ENCODE measurements around the gene ZC3H12D.

ZC3H12D gene

GRCh38 chr6:149403534-149403933 lies 81.3 kb downstream of the ZC3H12D start:
- no peaks in the 10 kb centered on the region for H3K9me2 ChIP-seq (replicated peaks; ENCODE audit: low read depth, low read length)
- H2AFZ ChIP-seq (ENCODE audit: low read length): no peak overlapping the region
- TF ChIP-seq CTCF (conservative IDR thresholded peaks at IDR 0.05; ENCODE audit: low read length): no peak
- H3F3A ChIP-seq (ENCODE audit: low read depth): no peaks in the 10 kb centered on the region
- no peak overlapping the region for H3K9ac ChIP-seq (ENCODE audit: low read depth, low read length, poor library complexity, severe bottlenecking)
- H3K79me2 ChIP-seq (ENCODE audit: insufficient read depth, low read length): no peaks in the 10 kb centered on the region
- H3K4me1 ChIP-seq (ENCODE audit: insufficient read depth, low read length, poor library complexity, severe bottlenecking): no peaks in the 10 kb centered on the region
- H3K27me3 ChIP-seq (ENCODE audit: insufficient read depth, low read length, poor library complexity, severe bottlenecking): no peaks in the 10 kb centered on the region
- no peak overlapping the region for H3K4me3 ChIP-seq (ENCODE audit: low read length, poor library complexity, severe bottlenecking)
- peaks cover 63% of the 10 kb centered on the region for H3K36me3 ChIP-seq (ENCODE audit: insufficient read depth, low read length)
- H3K9me3 ChIP-seq (ENCODE audit: insufficient read depth, low read depth, low read length): no peaks in the 10 kb centered on the region
- H4K20me1 ChIP-seq (ENCODE audit: insufficient read depth, low read length, poor library complexity, severe bottlenecking): no peaks in the 10 kb centered on the region
- no peak overlapping the region for H3K4me2 ChIP-seq (ENCODE audit: low read depth, low read length, poor library complexity, severe bottlenecking)

GRCh38 chr6:149400050-149400449 lies 84.8 kb downstream of the ZC3H12D start, which contains the start of gene SUMO4:
TSS of gene SUMO4 (plus strand) at chr6:149400262. CDS start at chr6:149400392, 130 bp downstream.
- H3K79me2 ChIP-seq (ENCODE audit: insufficient read depth, low read length): peaks cover 8% of the 10 kb centered on the region; the same call in 1 of the 2 replicates
- H3K4me1 ChIP-seq (ENCODE audit: insufficient read depth, low read length, poor library complexity, severe bottlenecking): no peaks in the 10 kb centered on the region
- no peak for TF ChIP-seq CTCF (conservative IDR thresholded peaks at IDR 0.05; ENCODE audit: low read length)
- no peaks in the 10 kb centered on the region for H3F3A ChIP-seq (ENCODE audit: low read depth)
- no peak within 1 kb of the TSS for H3K9ac ChIP-seq (ENCODE audit: low read depth, low read length, poor library complexity, severe bottlenecking)
- H3K4me2 ChIP-seq (ENCODE audit: low read depth, low read length, poor library complexity, severe bottlenecking): no peak within 1 kb of the TSS
- no peak within 1 kb of the TSS for H3K4me3 ChIP-seq (ENCODE audit: low read length, poor library complexity, severe bottlenecking)
- H2AFZ ChIP-seq (ENCODE audit: low read length): no peak within 1 kb of the TSS
- peaks cover 69% of the 10 kb centered on the region for H3K36me3 ChIP-seq (ENCODE audit: insufficient read depth, low read length)
- H3K9me2 ChIP-seq (replicated peaks; ENCODE audit: low read depth, low read length): no peaks in the 10 kb centered on the region
- no peaks in the 10 kb centered on the region for H3K9me3 ChIP-seq (ENCODE audit: insufficient read depth, low read depth, low read length)
- H3K27me3 ChIP-seq (ENCODE audit: insufficient read depth, low read length, poor library complexity, severe bottlenecking): no peaks in the 10 kb centered on the region
- H4K20me1 ChIP-seq (ENCODE audit: insufficient read depth, low read length, poor library complexity, severe bottlenecking): no peaks in the 10 kb centered on the region

GRCh38 chr6:149397384-149397783 lies 87.4 kb downstream of the ZC3H12D start:
- no peaks in the 10 kb centered on the region for H3K9me3 ChIP-seq (ENCODE audit: insufficient read depth, low read depth, low read length)
- H3K9me2 ChIP-seq (replicated peaks; ENCODE audit: low read depth, low read length): no peaks in the 10 kb centered on the region
- 0 out of 2 replicates have a peak, but pooled peaks cover 3% of the 10 kb centered on the region for H3F3A ChIP-seq (ENCODE audit: low read depth)
- H3K36me3 ChIP-seq (ENCODE audit: insufficient read depth, low read length): peaks cover 48% of the 10 kb centered on the region
- no peak overlapping the region for H3K4me3 ChIP-seq (ENCODE audit: low read length, poor library complexity, severe bottlenecking)
- H3K27me3 ChIP-seq (ENCODE audit: insufficient read depth, low read length, poor library complexity, severe bottlenecking): no peaks in the 10 kb centered on the region
- H2AFZ ChIP-seq (ENCODE audit: low read length): no peak overlapping the region
- H3K79me2 ChIP-seq (ENCODE audit: insufficient read depth, low read length): peaks cover 8% of the 10 kb centered on the region; the same call in 1 of the 2 replicates
- no peak overlapping the region for H3K9ac ChIP-seq (ENCODE audit: low read depth, low read length, poor library complexity, severe bottlenecking)
- H3K4me1 ChIP-seq (ENCODE audit: insufficient read depth, low read length, poor library complexity, severe bottlenecking): peaks cover 9% of the 10 kb centered on the region
- TF ChIP-seq EZH2phosphoT487 (IDR thresholded peaks at IDR 0.05; ENCODE audit: borderline replicate concordance) (no peak), CTCF (conservative IDR thresholded peaks at IDR 0.05; ENCODE audit: low read length) (no peak)
- H4K20me1 ChIP-seq (ENCODE audit: insufficient read depth, low read length, poor library complexity, severe bottlenecking): no peaks in the 10 kb centered on the region
- H3K4me2 ChIP-seq (ENCODE audit: low read depth, low read length, poor library complexity, severe bottlenecking): no peak overlapping the region
